HG03439 (cell line): ENCODE results near the gene POR.
"Not testable (repeated sequence)": the region's sequence is repeated elsewhere in the genome, so short reads cannot be mapped to it uniquely, and the experiment has no call there.

Experiments
- ATAC-seq: cut with Tn5 transposase; IDR thresholded peaks from one replicate; pipeline ENCODE4 v1.9.1; 2021; ENCODE audit warnings: mild to moderate bottlenecking, moderate library complexity; ENCODE audit not compliant: unreplicated experiment

Gene POR

DNA sequence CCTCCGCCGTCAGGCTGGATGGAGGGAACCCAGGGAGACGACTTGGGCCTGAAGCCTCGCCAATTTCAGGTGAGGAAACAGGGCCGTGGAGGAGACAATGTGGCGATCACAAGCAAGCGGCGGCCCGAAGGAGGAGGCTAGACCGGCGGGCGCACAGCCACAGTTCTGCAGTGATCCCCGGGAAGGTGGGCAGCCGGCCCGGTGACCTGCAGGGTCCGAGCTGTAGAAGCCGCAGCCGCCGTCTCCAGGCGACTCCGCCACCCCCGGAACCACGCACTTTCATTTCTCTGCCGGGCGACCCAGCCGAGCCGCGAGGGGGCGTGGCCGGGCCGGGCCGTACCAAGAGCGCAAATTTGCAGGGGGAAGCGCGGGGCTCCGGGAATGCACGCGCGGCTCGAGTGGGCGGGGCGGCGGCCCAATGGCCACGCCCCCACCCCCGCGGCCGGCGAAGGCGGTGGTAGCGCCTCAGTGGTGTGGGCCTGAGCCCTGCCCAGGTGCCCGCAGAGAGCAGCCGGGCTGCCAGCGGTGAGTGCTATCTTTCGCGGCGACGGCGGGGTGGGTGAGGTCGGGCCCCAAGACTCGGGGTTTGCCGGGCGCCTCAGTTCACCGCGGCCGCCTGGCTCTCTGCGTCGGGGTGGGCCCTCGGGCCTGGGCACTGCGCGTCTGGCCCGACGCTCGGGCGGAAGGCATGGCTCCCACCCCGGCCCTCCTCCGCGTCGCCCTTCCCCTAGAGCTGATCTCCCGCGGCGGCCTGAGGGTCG is at the start of gene POR:
Gene POR (plus strand): TSS at position 501 of the 761 bp plus-strand sequence. CDS start 38,847 bp downstream, outside the sequence.
- ATAC-seq: peak; percentile 92

- ATAC-seq: no peak
Observed at GRCh38 chr7:75866114-75866488, 48.9 kb upstream of the POR start.

- no peak for ATAC-seq
Observed at GRCh38 chr7:75866489-75867389, 48.2 kb upstream of the POR start.

DNA sequence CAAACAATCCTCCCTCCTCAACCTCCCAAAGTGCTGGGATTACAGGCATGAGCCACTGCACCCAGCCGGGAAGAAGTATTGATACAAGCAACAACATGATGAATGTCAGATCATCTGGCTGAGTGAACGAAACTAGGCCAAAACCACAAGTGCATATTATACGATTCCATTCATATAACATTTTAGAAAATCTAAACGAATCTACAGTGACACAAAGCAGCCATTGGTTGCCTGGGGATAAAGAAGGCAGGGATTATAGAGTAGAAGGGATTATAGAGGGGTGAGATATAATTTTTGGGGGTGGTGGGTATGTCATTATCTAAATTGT is 47.6 kb upstream of the POR start:
- ATAC-seq: no peak

- ATAC-seq: no peak
Observed at GRCh38 chr7:75868153-75868552, 46.8 kb upstream of the POR start.

DNA sequence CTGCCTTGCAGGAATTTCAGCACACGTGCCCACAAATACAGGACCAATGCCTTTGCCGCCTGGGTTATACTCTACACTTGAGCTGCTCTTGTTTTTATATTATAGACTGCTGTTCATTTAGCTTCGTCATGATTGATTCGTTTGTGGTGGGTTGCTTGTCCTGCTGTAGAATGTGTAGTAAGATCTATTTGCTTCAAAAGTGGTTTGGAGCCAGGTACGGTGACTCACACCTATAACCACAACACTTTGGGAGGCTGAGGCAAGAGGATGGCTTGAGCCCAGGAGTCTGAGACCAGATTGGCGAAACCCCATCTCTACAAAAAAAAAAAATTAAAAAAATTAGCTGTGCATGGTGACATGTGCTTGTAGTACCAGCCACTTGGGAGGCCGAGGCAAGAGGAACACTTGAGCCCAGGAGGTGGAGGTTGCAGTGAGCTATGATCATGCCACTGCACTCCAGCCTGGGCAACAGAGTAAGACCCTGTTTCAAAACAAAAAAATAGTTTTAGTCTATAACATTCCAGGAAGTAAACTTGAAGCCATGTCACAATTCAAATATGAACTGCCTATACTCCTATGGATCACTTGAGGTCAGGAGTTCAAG is 45.1 kb upstream of the POR start:
- ATAC-seq: no peak

DNA sequence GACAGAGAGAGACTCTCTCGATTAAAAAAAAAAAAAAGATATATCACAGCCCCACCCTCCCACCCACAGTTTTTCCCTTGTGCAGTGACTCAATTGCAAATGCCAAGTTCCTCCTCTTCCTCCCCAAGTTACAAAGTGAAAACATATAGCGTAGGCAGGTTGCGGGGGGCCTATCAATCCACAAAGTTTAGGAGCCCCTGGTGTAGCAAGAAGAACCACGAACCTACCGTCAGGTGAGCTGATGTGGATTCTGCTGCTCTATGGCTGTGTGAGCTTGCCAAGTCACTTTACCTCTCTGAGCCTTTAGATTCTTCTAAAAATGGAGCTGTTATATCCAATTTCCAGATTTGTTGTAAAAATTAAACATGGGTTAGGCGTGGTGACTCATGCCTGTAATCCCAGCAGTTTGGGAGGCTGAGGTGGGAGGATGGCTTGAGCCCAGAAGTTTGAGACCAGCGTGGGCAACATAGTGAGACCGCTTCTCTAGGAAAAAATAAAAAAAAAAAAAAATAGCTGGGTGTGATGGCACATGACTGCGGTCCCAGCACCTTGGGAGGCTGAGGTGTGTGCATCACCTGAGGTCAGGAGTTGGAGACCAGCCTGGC is 44.3 kb upstream of the POR start:
- ATAC-seq: no peak

DNA sequence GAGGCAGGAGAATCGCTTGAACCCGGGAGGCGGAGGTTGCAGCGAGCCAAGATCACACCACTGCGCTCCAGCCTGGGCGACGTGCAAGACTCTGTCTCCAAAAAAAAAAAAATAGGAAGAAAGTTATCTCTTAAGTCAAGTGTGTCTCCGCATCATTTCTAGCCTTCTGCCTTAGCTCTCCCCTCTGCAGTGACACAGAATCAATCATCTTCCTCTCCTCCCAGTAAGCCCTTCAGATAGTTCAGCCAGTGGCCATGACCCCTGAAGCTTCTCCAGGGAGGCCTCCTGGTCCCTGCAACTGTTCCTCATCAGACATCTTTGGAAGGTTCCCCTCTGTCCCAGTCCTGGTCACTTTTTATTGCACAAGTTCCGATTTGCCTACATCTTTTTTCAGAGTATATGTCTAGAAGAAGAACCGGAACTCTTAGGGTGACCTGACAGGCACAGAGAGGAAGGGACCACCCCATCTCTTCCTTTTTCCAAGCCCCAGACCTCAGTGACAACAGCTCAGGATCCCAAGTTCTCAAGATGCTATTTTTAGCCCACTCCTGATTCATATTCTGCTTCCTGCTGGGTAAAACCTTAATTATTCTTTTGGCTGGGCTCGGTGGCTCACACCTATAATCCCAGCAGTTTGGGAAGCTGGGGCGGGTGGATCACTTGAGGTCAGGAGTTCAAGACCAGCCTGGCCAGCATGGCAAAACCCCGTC is 42.7 kb upstream of the POR start:
- ATAC-seq: no peak

- not testable (repeated sequence) for ATAC-seq
Observed at GRCh38 chr7:75874180-75874579, 40.8 kb upstream of the POR start.

- no peak for ATAC-seq
Observed at GRCh38 chr7:75875113-75876080, 39.6 kb upstream of the POR start.

- ATAC-seq: no peak
Observed at GRCh38 chr7:75876126-75876881, 38.7 kb upstream of the POR start.

- ATAC-seq: peak; percentile 33
Observed at GRCh38 chr7:75878312-75878768, 36.6 kb upstream of the POR start.

GRCh38 chr7:75878769-75879611 is 36.0 kb upstream of the POR start, which contains the start of gene RHBDD2:
RHBDD2 (plus strand) TSS chr7:75879034; CDS start chr7:75879083, 49 bp downstream.
- ATAC-seq: peak; percentile 81

- ATAC-seq: no peak
Observed at GRCh38 chr7:75879771-75880184, 35.2 kb upstream of the POR start.

DNA sequence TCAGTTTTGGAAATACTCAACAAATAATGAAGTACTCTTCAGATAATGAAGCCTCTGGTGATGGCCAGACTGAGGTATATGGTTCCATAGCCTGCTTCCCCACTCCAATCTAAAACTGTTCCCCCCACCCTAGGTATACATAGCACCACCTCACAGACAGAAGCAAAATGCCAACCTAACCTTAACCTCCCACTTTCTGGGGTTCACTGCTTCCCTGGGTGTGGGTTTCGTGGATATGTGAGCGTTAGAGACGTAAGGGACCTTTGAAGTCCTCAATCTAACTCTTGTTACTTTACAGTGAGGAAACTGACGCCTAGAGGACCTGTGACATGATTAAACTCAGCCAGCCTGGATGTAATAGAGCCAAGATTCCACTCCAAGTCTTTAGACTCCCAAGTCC is 34.7 kb upstream of the POR start:
- no peak for ATAC-seq

GRCh38 chr7:75881436-75882095 is 33.4 kb upstream of the POR start:
- ATAC-seq: no peak

GRCh38 chr7:75883265-75883824 is 31.6 kb upstream of the POR start:
- ATAC-seq: not testable (repeated sequence)
